Measurements from ENCODE around the gene KCNIP3.
A peak's percentile ranks its signal among the peaks of the same experiment; 100 is the strongest.

KCNIP3 gene

DNA sequence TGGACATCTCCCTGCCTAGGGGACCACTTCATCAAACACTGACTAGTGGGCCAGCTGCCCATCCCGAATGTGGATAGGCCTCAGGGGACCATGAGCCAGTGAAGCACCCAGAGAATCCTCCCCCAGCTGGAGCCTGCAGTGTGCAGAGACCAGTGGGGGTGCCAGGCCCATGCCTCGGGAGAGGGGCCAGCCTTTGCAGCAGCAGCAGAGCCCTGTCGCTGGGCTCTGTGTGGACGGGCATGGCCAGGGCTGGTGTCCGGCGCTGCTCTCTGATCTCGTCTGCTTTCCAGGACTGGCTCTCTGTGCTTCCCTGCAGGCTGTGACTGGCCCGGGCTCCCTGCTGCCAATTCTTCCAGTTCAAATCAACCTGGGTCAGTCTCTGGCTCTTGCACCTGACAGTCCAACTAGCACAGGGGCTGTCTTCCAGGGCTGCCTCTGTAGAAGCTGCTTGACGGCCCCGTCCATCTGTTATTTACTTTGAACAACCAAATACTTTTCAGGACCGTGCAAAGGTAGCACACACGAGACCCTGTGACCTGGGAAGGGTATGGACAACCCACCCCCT lies 11.4 kb downstream of the KCNIP3 start:
- FAIRE-seq (no peak), DNase-seq (ENCODE audit: insufficient read length, low spot score) (no peak)
- TF ChIP-seq POU2F2 (IDR thresholded peaks at IDR 0.05; ENCODE audit: low read depth, low read length) = no peak
- no peak for TF ChIP-seq SPI1 (IDR thresholded peaks at IDR 0.05; ENCODE audit: low read depth, low read length)
- TF ChIP-seq POLR2AphosphoS5 (IDR thresholded peaks at IDR 0.05; ENCODE audit: low read depth, low read length) = no peak
- no peak for TF ChIP-seq TAF1 (IDR thresholded peaks at IDR 0.05; ENCODE audit: low read depth, low read length)
- no peak for TF ChIP-seq POLR2A (IDR thresholded peaks at IDR 0.05; ENCODE audit: low read depth, low read length)
- TF ChIP-seq PAX5 (IDR thresholded peaks at IDR 0.05; ENCODE audit: insufficient read depth, low read length, severe bottlenecking) = no peak

- DNase-seq (ENCODE audit: insufficient read length, low spot score) = no peak
- no peak for FAIRE-seq
- TF ChIP-seq POU2F2 (IDR thresholded peaks at IDR 0.05; ENCODE audit: low read depth, low read length) = no peak
- TF ChIP-seq SPI1 (IDR thresholded peaks at IDR 0.05; ENCODE audit: low read depth, low read length) = no peak
- no peak for TF ChIP-seq POLR2AphosphoS5 (IDR thresholded peaks at IDR 0.05; ENCODE audit: low read depth, low read length)
- TF ChIP-seq PAX5 (IDR thresholded peaks at IDR 0.05; ENCODE audit: insufficient read depth, low read length, severe bottlenecking) = no peak
- no peak for TF ChIP-seq TAF1 (IDR thresholded peaks at IDR 0.05; ENCODE audit: low read depth, low read length)
- no peak for TF ChIP-seq POLR2A (IDR thresholded peaks at IDR 0.05; ENCODE audit: low read depth, low read length)
Measured at GRCh38 chr2:95309599-95309998, 12.5 kb downstream of the KCNIP3 start.

DNA sequence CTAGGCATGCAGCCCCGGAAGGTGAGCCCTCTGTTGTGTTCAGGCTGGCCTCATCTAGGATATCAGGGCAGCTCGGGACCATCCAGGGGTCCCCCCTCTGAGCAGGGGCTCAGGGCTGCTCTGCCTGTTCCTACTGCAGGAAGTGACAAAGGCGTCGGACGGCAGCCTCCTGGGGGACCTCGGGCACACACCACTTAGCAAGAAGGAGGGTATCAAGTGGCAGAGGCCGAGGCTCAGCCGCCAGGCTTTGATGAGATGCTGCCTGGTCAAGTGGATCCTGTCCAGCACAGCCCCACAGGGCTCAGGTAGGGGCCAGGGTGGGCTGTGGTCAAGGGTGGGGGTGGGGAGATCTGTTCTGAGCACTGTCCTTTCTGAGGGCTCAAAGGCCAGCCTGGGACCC lies 13.1 kb downstream of the KCNIP3 start:
- DNase-seq (ENCODE audit: insufficient read length, low spot score) = no peak
- TF ChIP-seq POLR2A (IDR thresholded peaks at IDR 0.05; ENCODE audit: low read depth, low read length) (no peak), POU2F2 (IDR thresholded peaks at IDR 0.05; ENCODE audit: low read depth, low read length) (no peak), SPI1 (IDR thresholded peaks at IDR 0.05; ENCODE audit: low read depth, low read length) (no peak), TAF1 (IDR thresholded peaks at IDR 0.05; ENCODE audit: low read depth, low read length) (no peak), PAX5 (IDR thresholded peaks at IDR 0.05; ENCODE audit: insufficient read depth, low read length, severe bottlenecking) (no peak)
- no peak for FAIRE-seq

GRCh38 chr2:95310651-95311050 lies 13.5 kb downstream of the KCNIP3 start:
- no peak for DNase-seq (ENCODE audit: insufficient read length, low spot score)
- no peak for TF ChIP-seq PAX5 (IDR thresholded peaks at IDR 0.05; ENCODE audit: insufficient read depth, low read length, severe bottlenecking)
- TF ChIP-seq TAF1 (IDR thresholded peaks at IDR 0.05; ENCODE audit: low read depth, low read length) = no peak

GRCh38 chr2:95311815-95312542 lies 14.8 kb downstream of the KCNIP3 start:
- DNase-seq (ENCODE audit: insufficient read length, low spot score) (no peak), FAIRE-seq (no peak)
- TF ChIP-seq POLR2AphosphoS5 (IDR thresholded peaks at IDR 0.05; ENCODE audit: low read depth, low read length) (no peak), PAX5 (IDR thresholded peaks at IDR 0.05; ENCODE audit: insufficient read depth, low read length, severe bottlenecking) (no peak), SPI1 (IDR thresholded peaks at IDR 0.05; ENCODE audit: low read depth, low read length) (no peak), POLR2A (IDR thresholded peaks at IDR 0.05; ENCODE audit: low read depth, low read length) (no peak), TAF1 (IDR thresholded peaks at IDR 0.05; ENCODE audit: low read depth, low read length) (no peak), POU2F2 (IDR thresholded peaks at IDR 0.05; ENCODE audit: low read depth, low read length) (no peak)

More at GRCh38 chr2:95310651-95311050, 13.5 kb downstream of the KCNIP3 start:
- FAIRE-seq = no peak

GRCh38 chr2:95312543-95313201 lies 15.5 kb downstream of the KCNIP3 start:
- no peak for TF ChIP-seq POLR2AphosphoS5 (IDR thresholded peaks at IDR 0.05; ENCODE audit: low read depth, low read length)
- TF ChIP-seq TAF1 (IDR thresholded peaks at IDR 0.05; ENCODE audit: low read depth, low read length) = no peak
- TF ChIP-seq SPI1 (IDR thresholded peaks at IDR 0.05; ENCODE audit: low read depth, low read length) = no peak
- no peak for TF ChIP-seq PAX5 (IDR thresholded peaks at IDR 0.05; ENCODE audit: insufficient read depth, low read length, severe bottlenecking)
- TF ChIP-seq POU2F2 (IDR thresholded peaks at IDR 0.05; ENCODE audit: low read depth, low read length) = no peak
- TF ChIP-seq POLR2A (IDR thresholded peaks at IDR 0.05; ENCODE audit: low read depth, low read length) = no peak
- DNase-seq (ENCODE audit: insufficient read length, low spot score) = no peak
- no peak for FAIRE-seq

GRCh38 chr2:95313296-95314131 lies 16.4 kb downstream of the KCNIP3 start:
- no peak for DNase-seq (ENCODE audit: insufficient read length, low spot score)
- FAIRE-seq = no peak
- TF ChIP-seq POLR2AphosphoS5 (IDR thresholded peaks at IDR 0.05; ENCODE audit: low read depth, low read length) = no peak
- TF ChIP-seq SPI1 (IDR thresholded peaks at IDR 0.05; ENCODE audit: low read depth, low read length) = no peak
- no peak for TF ChIP-seq POLR2A (IDR thresholded peaks at IDR 0.05; ENCODE audit: low read depth, low read length)
- no peak for TF ChIP-seq TAF1 (IDR thresholded peaks at IDR 0.05; ENCODE audit: low read depth, low read length)
- TF ChIP-seq PAX5 (IDR thresholded peaks at IDR 0.05; ENCODE audit: insufficient read depth, low read length, severe bottlenecking) = no peak
- no peak for TF ChIP-seq POU2F2 (IDR thresholded peaks at IDR 0.05; ENCODE audit: low read depth, low read length)

DNA sequence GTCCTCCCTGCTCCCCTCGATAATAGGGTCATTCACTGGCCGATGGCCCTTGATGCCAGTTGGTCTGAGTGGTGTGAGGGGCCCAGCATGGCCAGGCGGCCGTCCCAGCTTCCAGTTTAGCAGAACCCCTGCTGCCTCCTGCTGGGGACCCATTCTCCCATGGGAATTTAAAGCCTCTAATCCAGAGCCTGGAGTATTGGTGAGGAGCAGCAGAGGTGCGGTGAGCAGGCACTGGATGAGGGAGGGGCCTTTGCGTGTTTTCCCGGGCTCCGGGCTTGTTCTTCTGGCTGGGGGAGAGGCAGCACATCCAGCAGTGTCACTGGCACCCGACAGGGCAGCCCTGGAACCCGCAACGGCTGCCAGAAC lies 17.4 kb downstream of the KCNIP3 start:
- no peak for FAIRE-seq
- no peak for TF ChIP-seq SPI1 (IDR thresholded peaks at IDR 0.05; ENCODE audit: low read depth, low read length)
- no peak for DNase-seq (ENCODE audit: insufficient read length, low spot score)

DNA sequence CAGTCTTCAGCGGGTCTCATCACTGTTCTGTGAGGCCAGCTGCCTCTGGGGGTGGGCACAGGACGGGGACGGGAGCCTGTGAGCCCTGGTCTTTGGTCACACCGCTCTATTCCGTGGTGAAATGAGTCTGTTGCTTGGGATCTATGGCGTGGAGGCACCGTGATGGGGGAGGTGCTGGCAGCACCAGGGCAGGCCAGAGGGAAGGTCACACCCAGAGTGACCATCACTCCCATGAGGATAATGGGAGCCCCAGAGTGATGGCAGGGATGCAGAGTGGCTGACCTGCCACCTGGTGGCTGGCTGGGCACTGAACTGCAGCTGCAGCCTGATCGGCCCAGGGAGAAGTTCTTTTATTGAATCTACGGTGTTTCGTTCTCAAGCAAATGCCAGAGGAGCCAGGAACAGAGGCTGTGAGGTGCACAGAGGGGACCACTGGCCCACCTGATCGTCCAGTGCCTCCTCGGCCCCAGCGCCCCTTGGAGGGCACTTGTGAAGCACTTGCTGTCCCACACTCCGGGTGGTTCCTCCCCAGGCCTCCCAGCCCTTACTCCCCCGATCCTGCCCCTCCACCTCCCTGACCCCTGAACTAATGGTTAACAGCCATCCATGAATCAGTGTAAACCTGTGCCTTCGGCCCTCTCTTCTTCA lies 17.9 kb downstream of the KCNIP3 start:
- FAIRE-seq (no peak), DNase-seq (ENCODE audit: insufficient read length, low spot score) (peak; percentile 56)
- TF ChIP-seq PAX5 (IDR thresholded peaks at IDR 0.05; ENCODE audit: insufficient read depth, low read length, severe bottlenecking) = no peak
- TF ChIP-seq TAF1 (IDR thresholded peaks at IDR 0.05; ENCODE audit: low read depth, low read length) = no peak
- no peak for TF ChIP-seq POLR2AphosphoS5 (IDR thresholded peaks at IDR 0.05; ENCODE audit: low read depth, low read length)
- TF ChIP-seq POLR2A (IDR thresholded peaks at IDR 0.05; ENCODE audit: low read depth, low read length) = no peak
- TF ChIP-seq SPI1 (IDR thresholded peaks at IDR 0.05; ENCODE audit: low read depth, low read length) = no peak
- TF ChIP-seq POU2F2 (IDR thresholded peaks at IDR 0.05; ENCODE audit: low read depth, low read length) = no peak
